ENCODE results near the gene CBFA2T2. TPM values are rescaled to one million over a fixed set of nuclear protein-coding genes. Genes with fewer than 3 reads are reported as not detected.
"Not testable (repeated sequence)": the region's sequence is repeated elsewhere in the genome, so short reads cannot be mapped to it uniquely, and the experiment has no call there.

Gene CBFA2T2
- total RNA-seq, 2 donors from 2014 or later: 10.6 to 12.5 TPM

- no peak for TF ChIP-seq CTCF (IDR thresholded peaks at IDR 0.05)
- no peak for TF ChIP-seq POLR2A (IDR thresholded peaks at IDR 0.05)
- Histone ChIP-seq H3K4me1 (peaks cover 3% of the 10 kb centered on the region), H3K4me3 (no peak overlapping the region), H3K9me3 (no peaks in the 10 kb centered on the region), H3K36me3 (replicated peaks in 1 of 2; ENCODE audit: insufficient read depth in 1 of 2, low read depth in 2 of 2) (no peaks in the 10 kb centered on the region), H3K27me3 (no peaks in the 10 kb centered on the region), H3K27ac (no peak overlapping the region)
- intact Hi-C loops (cut with DNase I): no loop called here
- 94 to 98% methylated on average over 6 of the region's 6 CpGs for WGBS, 2 donors
- ATAC-seq: no peak
- no peak for DNase-seq
These were observed 13.7 kb downstream of the CBFA2T2 start for GRCh38 chr20:33503564-33503963.

- ATAC-seq (no peak), DNase-seq (no peak)
- H3K27me3 ChIP-seq: no peaks in the 10 kb centered on the region
- TF ChIP-seq CTCF (IDR thresholded peaks at IDR 0.05): no peak
- no peak for TF ChIP-seq POLR2A (IDR thresholded peaks at IDR 0.05)
- WGBS, 2 donors: 84 to 93% methylated on average over 2 of the region's 2 CpGs
- intact Hi-C loops (cut with DNase I): no loop called here
- H3K4me3 ChIP-seq: no peak overlapping the region
- H3K36me3 ChIP-seq (replicated peaks in 1 of 2; ENCODE audit: insufficient read depth in 1 of 2, low read depth in 2 of 2): no peaks in the 10 kb centered on the region
- no peaks in the 10 kb centered on the region for H3K9me3 ChIP-seq
- no peaks in the 10 kb centered on the region for H3K4me1 ChIP-seq
- H3K27ac ChIP-seq: no peak overlapping the region
These were observed 16.7 kb downstream of the CBFA2T2 start for GRCh38 chr20:33506576-33506975.

GRCh38 chr20:33507461-33507860, 17.6 kb downstream of the CBFA2T2 start:
- Histone ChIP-seq H3K4me3 (no peak overlapping the region), H3K4me1 (no peaks in the 10 kb centered on the region), H3K9me3 (no peaks in the 10 kb centered on the region), H3K27me3 (no peaks in the 10 kb centered on the region), H3K27ac (no peak overlapping the region), H3K36me3 (replicated peaks in 1 of 2; ENCODE audit: insufficient read depth in 1 of 2, low read depth in 2 of 2) (no peaks in the 10 kb centered on the region)
- WGBS, 2 donors: 73 to 83% methylated on average over 3 of the region's 3 CpGs
- no peak for DNase-seq
- intact Hi-C loops (cut with DNase I): no loop called here
- TF ChIP-seq POLR2A (IDR thresholded peaks at IDR 0.05): no peak
- no peak for TF ChIP-seq CTCF (IDR thresholded peaks at IDR 0.05)
- ATAC-seq: no peak

- H3K36me3 ChIP-seq (replicated peaks in 1 of 2; ENCODE audit: insufficient read depth in 1 of 2, low read depth in 2 of 2); ATAC-seq; H3K4me3 ChIP-seq; H3K4me1 ChIP-seq; H3K27me3 ChIP-seq; DNase-seq; H3K9me3 ChIP-seq; intact Hi-C loops (cut with DNase I); H3K27ac ChIP-seq: not testable (repeated sequence)
- WGBS, 2 donors: 96% methylated on average over 7 of the region's 7 CpGs
These were observed 18.1 kb downstream of the CBFA2T2 start for GRCh38 chr20:33508015-33508414.

- H3K9me3 ChIP-seq; DNase-seq; ATAC-seq; H3K27ac ChIP-seq; H3K27me3 ChIP-seq; H3K36me3 ChIP-seq (replicated peaks in 1 of 2; ENCODE audit: insufficient read depth in 1 of 2, low read depth in 2 of 2); H3K4me3 ChIP-seq; intact Hi-C loops (cut with DNase I): not testable (repeated sequence)
- WGBS, 2 donors: 96 to 97% methylated on average over 3 of the region's 3 CpGs
- H3K4me1 ChIP-seq: peaks cover 15% of the 10 kb centered on the region
These were observed 19.2 kb downstream of the CBFA2T2 start for GRCh38 chr20:33509057-33509456.

GRCh38 chr20:33511876-33512275, 22.0 kb downstream of the CBFA2T2 start:
- intact Hi-C loops (cut with DNase I); ATAC-seq: not testable (repeated sequence)
- WGBS, 2 donors: 92 to 97% methylated on average over 12 to 13 of the region's 13 CpGs

More at GRCh38 chr20:33511876-33512275, 22.0 kb downstream of the CBFA2T2 start:
- not testable (repeated sequence) for H3K27ac ChIP-seq; H3K9me3 ChIP-seq; H3K27me3 ChIP-seq; DNase-seq; H3K4me3 ChIP-seq; H3K36me3 ChIP-seq (replicated peaks in 1 of 2; ENCODE audit: insufficient read depth in 1 of 2, low read depth in 2 of 2)
- H3K4me1 ChIP-seq: peaks cover 20% of the 10 kb centered on the region
